HuH-7 (cell line): ENCODE results near the gene MRPS18C.
"Not testable (repeated sequence)": the region's sequence is repeated elsewhere in the genome, so short reads cannot be mapped to it uniquely, and the experiment has no call there.

Experiments
- DNase-seq: peaks from one replicate; pipeline ENCODE4 v3.0.0; 2011; ENCODE audit warnings: low spot score

Gene MRPS18C

GRCh38 chr4:83498187-83498586 is 42.3 kb downstream of the MRPS18C start:
- no peak for DNase-seq

DNA sequence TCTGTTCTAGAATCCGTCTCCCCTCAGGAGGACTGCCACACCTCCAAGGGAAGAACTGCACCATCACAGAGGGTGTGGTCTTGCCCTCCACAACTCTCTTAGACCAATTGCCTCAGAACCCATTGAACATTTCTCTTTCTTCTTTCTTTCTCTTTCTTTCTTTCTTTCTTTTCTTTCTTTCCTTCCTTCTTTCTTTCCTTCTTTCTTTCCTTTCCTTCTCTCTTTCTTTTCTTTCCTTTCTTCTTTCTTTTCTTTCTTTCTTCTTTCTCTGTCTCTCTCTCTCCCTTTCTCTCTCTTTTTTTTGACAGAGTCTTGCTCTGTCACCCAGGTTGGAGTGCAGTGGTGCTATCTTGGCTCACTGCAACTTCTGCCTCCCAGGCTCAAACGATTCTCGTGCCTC is 45.8 kb downstream of the MRPS18C start:
- DNase-seq = not testable (repeated sequence)

DNA sequence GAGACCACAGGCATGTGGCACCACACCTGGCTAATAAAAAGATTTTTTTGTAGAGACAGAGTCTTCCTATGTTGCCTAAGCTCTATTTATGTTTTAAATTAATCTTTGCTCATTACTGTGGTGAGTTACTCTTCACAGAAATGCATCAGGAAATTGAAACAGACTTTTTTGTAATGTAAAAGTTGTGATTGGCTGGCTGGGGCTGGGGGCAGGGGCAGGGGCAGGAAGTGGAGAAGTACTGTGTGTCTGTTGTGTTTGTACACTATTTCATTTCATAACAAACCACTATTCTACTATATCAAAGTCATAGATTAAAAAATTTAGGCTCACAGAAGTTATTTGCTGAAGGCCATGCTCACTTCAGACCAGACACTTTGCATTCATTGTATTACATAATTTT is 48.1 kb downstream of the MRPS18C start:
- DNase-seq = no peak

GRCh38 chr4:83504503-83504902 is 48.6 kb downstream of the MRPS18C start:
- DNase-seq = no peak

DNA sequence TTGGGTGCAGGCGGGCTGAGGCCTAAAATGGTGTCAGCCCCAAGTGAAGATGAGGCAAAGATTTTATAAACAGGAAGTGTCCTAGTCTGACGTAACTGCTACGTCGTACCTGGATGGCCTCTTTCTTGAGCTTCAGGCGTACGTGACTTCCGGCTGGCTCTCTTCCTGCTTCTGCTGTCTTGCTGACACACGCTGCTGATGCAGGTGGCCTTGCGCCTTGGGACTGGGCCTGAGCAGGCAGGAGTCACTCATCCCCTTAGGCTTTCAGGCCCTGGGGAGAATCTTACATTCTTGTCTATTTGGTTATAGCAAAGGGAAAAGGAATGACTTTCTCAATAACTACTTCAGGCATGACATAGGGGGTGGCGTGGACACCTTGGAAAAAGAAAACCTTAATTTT is 49.1 kb downstream of the MRPS18C start:
- DNase-seq = no peak

GRCh38 chr4:83509156-83509585 is 53.3 kb downstream of the MRPS18C start:
- DNase-seq = peak; percentile 34

- no peak for DNase-seq
These were observed 54.6 kb downstream of the MRPS18C start for GRCh38 chr4:83510442-83510841.
